HG03060 (cell line): ENCODE data around the gene HLCS.
"Not testable (repeated sequence)": the region's sequence is repeated elsewhere in the genome, so short reads cannot be mapped to it uniquely, and the experiment has no call there.

Experiments
- ATAC-seq: cut with Tn5 transposase; IDR thresholded peaks from one replicate; pipeline ENCODE4 v1.9.1; 2021; ENCODE audit warnings: low read depth, moderate number of reproducible peaks; ENCODE audit not compliant: unreplicated experiment

HLCS gene

GRCh38 chr21:36820176-36821031 is 146.1 kb downstream of the HLCS start:
- no peak for ATAC-seq

GRCh38 chr21:36817732-36818450 is 148.6 kb downstream of the HLCS start:
- ATAC-seq, result no peak

DNA sequence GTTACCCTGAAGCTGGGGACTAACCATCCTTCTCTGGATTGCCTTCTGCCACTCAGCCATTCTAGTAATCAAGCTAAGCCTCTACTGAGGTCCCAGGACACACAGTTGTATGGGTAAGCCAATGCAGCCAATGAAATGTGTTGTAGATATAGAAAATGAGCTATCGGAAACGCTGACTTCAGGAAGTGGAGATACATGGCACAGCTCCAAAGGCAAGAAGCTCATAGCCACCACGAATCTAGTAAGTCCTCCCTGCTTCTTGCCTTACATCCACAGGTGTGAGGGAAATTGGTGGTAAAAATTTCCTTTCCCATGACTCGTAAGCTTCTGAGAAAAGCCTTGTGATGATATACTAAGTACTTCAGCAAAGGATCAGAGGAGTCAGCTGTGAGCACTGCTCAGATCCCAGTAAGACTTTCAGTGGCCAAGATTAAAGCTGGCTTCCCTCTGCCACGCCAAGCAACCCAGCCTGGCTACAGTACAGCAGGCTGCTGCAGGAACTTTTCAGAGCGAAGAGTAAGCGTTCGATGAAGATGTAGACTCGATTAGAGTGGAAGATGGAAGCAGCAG is 149.8 kb downstream of the HLCS start:
- no peak for ATAC-seq

GRCh38 chr21:36816026-36816425 is 150.4 kb downstream of the HLCS start:
- not testable (repeated sequence) for ATAC-seq

DNA sequence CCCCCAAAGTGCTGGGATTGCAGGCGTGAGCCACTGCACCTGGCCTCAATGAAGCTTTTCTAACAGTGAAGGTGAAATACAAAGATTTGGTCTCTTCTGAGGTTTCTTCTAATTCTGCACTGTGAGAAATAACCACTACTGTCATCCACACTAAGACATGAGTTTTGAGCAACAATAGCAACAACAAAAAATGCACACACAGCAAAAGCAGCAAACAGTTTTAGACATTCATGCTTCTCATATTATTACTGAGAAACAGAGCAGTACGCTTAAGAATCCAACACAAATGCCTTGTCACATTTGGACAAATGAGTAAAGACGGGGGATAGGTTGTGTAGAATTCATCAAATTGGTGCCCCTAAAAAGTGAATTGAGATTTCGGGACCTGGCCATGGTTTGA is 151.2 kb downstream of the HLCS start:
- ATAC-seq, result no peak

GRCh38 chr21:36813052-36813451 is 153.4 kb downstream of the HLCS start:
- ATAC-seq, result no peak

DNA sequence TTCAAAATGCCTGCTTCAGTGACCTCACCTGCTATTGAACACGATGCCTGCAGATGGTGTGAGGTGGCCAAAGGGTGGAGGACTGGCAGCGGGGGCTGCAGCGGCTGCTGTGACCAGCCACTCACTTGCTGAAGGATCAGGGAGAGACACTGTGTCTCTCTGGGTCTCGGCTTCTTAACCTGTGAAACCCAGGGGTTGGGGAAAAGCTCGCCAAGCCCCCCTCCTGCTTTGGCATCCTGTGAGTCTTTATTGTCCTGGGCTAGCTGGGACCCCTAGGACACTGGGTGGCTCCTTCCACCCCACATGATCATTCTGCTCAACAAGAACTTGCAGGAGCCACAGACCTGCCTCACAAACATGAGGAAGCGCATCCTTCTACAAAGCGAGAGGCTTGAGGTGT is 154.7 kb downstream of the HLCS start:
- ATAC-seq, result no peak

DNA sequence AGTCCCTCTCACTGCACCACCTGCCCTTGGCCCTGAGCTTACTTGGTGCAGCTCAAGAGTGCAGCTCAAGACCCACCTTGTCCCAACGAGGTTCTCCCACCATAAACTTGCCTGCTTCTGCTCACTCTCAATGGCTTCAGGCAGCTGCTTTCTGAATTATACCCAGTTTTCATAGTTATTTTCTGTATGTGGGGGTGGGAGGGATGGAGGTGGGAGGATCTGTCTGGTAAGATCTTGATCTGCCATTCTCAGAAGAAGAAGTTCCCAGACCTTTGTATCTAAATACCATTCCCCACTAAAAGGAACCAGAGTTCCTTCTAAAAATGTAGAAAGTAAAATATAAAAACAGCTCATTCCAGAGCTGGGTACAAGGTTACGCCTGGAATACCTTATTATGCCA is 156.0 kb downstream of the HLCS start:
- no peak for ATAC-seq

GRCh38 chr21:36807422-36807928 is 159.0 kb downstream of the HLCS start:
- ATAC-seq, result no peak

DNA sequence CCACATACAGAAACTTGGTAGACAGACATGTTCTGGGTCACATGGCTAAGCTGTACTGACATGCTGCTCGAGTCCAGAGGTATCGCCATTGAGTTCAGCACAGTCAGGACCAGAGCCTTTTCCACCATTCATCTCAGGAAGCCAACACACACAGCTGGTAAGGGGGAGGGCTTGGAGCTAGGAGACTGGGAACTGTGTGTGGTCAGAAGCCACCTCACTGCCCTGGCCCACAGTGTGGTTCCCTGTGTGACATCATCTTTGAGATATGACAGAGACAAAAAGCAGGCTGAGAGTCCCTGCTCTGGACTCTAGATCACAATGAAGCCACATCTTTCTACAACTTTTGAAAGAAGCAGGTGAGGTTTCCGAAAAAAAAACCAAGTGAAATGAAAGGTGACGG is 160.4 kb downstream of the HLCS start:
- ATAC-seq, result no peak

DNA sequence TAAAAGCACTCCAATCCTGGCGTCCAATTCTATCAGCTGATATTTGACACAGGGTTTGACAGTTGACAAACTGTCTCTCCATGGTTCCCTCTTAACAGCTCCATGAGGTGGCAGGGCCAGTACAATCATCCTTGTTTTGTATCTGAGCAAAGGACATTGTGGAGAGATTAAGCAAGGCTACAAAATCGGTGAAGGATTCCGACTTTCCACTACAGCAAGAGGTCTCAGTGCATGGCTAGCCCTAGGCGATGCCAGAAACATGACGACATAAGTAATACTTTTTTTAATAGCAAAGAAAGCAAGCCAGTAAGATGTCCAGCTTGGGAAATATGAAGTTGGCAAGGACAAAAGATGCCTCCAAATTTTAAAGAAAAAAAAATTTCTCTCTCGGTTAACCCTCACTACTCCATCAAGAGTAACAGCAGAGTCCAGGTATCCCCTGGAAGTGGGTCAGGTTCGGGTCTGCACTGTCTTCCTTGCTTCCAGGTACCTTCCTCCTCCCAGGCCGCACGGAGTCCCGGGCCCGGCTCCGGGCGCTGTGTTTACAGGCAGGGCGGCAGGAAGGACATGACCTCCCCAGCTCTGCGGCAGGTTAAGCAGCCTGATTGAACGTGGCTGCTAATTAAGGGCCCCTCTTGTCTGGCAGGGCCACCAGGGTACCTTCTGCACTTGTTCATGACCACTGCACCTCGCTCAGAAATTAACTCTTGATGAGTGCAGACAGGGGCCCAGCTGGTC is 161.4 kb downstream of the HLCS start:
- no peak for ATAC-seq

- no peak for ATAC-seq
These were observed 162.5 kb downstream of the HLCS start for GRCh38 chr21:36803816-36804439.

DNA sequence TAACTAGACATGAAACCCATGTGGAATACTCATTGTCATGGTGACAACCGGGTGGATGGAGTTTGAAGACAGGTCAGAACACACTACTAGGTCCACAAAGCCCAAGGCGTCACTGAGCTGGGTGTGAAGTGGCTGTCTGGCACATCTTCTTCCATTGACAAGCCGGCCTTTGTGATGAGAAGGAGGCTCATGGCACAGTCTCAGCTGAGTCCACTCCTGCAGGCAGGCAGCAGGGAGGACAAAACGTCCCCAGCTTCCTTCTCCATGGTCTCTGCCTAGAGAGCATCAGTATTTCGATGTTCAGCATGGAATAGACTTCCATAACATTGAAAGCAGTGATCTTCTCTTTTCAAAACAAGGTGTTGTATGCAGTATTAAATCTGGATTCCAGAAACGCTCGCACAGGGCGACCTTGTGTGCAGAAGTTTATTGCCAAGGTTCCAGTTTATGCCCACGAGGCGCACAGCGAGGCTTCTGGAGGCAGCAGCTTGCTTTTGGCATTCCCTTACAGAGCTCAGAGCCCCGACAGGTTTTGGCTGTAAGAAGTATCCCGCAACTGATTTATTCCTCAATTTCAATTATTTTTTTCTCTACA is 163.3 kb downstream of the HLCS start:
- no peak for ATAC-seq

GRCh38 chr21:36800734-36801133 is 165.7 kb downstream of the HLCS start:
- ATAC-seq, result no peak

DNA sequence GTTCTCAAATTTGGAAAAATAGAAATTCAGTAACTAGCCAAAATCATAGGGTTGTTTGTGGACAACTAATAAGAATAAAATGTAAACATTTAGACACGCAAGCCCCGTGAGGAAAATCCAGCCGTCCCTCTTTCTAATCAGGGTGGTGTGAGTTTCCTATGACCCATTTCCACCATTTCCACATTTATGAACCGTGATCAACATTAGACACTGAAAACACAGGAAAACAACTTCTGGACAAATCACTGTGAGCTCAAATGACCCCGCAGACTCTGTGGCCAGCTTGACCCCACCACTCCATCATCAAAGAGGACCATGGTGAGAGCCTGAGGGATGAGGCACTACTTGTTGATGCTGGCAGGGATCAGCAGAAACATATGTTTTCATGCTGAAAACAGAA is 166.6 kb downstream of the HLCS start:
- no peak for ATAC-seq

DNA sequence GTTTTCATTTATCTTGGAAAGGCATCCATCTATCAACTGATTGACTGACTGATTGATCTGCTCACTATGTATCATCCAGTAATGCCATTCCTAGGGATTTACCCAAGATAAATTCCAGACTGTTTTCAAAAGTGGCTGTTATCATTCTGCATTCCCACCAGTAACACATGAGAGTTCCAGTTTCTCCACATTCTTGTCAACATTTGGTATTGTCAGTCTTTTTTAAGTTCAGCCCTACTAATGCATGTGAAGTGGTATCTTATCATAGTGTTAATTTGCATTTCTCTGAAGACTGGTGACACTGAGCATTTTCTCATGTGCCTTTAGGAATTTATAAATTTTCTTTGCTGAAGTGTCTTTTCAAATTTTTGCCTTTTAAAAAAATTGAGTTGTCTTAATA is 168.0 kb downstream of the HLCS start:
- no peak for ATAC-seq

DNA sequence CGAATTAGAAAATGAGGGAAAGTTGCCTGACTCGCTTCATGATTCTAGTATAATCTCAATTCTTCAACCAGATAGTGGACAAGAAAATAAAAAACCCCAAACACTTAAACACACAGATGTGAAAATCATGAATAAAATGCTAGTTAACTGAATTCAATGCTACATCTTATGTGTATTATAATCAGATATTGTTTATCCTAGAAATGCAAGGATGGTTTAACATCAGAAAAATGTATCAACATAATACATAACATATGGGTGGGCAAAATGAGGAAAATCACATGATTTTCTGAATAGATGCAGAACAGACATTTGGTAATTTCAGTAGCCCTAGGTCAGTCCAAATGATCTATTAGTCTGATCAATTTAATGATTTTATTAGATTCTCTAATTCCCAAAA is 170.4 kb downstream of the HLCS start:
- ATAC-seq, result no peak

GRCh38 chr21:36792505-36792967 is 173.9 kb downstream of the HLCS start:
- ATAC-seq, result no peak

- ATAC-seq, result no peak
These were observed 174.6 kb downstream of the HLCS start for GRCh38 chr21:36791695-36792470.
